SK-N-SH treated with all-trans-retinoic acid at 6 μM for 48 hours (cell line): Measurements from ENCODE around the gene GNPTAB.

ENCODE experiments used
- ATAC-seq: fragments of 200-7000 bp; cut with Tn5 transposase; 3 replicates; pipeline ENCODE4 v1.9.1; 2020; ENCODE audit warnings: mild to moderate bottlenecking, moderate library complexity
- ARNTL ChIP-seq: fragments of 450-650 bp; formaldehyde crosslinking; IDR thresholded peaks from 2 replicates; pipeline ENCODE4 v1.5.0; 2020; ENCODE audit warnings: low read depth, mild to moderate bottlenecking, moderate library complexity, borderline replicate concordance
- BACH2 ChIP-seq: fragments of 250-450 bp; sonication (Bioruptor Pico); IDR thresholded peaks from 2 replicates; pipeline ENCODE4 v1.9.0; 2021; ENCODE audit warnings: mild to moderate bottlenecking, borderline replicate concordance
- CREB5 ChIP-seq: fragments of 250-450 bp; sonication (Bioruptor Pico); IDR thresholded peaks from 2 replicates; pipeline ENCODE4 v1.5.1; 2020; ENCODE audit warnings: low read depth, mild to moderate bottlenecking, moderate library complexity
- CSDC2 ChIP-seq: fragments of 250-450 bp; sonication (Bioruptor Pico); IDR thresholded peaks from 2 replicates; pipeline ENCODE4 v1.5.0; 2020; ENCODE audit warnings: mild to moderate bottlenecking, moderate library complexity
- CSRNP3 ChIP-seq: fragments of 250-450 bp; sonication (Bioruptor Pico); IDR thresholded peaks from 2 replicates; pipeline ENCODE4 v1.5.1; 2021; ENCODE audit warnings: mild to moderate bottlenecking, moderate library complexity
- ESRRG ChIP-seq: fragments of 250-450 bp; sonication (Bioruptor Pico); IDR thresholded peaks from 2 replicates; pipeline ENCODE4 v1.6.1; 2021; ENCODE audit warnings: mild to moderate bottlenecking
- GLIS3 ChIP-seq: fragments of 250-450 bp; sonication (Bioruptor Pico); IDR thresholded peaks from 2 replicates; pipeline ENCODE4 v1.5.0; 2020; ENCODE audit warnings: mild to moderate bottlenecking, moderate library complexity
- ISL1 ChIP-seq: fragments of 250-450 bp; sonication (Bioruptor Pico); IDR thresholded peaks from 2 replicates; pipeline ENCODE4 v2.1.2; 2022; ENCODE audit warnings: mild to moderate bottlenecking, moderate library complexity
- OSR1 ChIP-seq: fragments of 250-450 bp; sonication (Bioruptor Pico); IDR thresholded peaks from 2 replicates; pipeline ENCODE4 v1.8.0; 2022; ENCODE audit warnings: moderate library complexity, mild to moderate bottlenecking, inconsistent platforms
- POU6F1 ChIP-seq: fragments of 250-450 bp; sonication (Bioruptor Pico); IDR thresholded peaks from 2 replicates; pipeline ENCODE4 v1.8.0; 2021; ENCODE audit warnings: low read depth, mild to moderate bottlenecking, moderate library complexity, borderline replicate concordance
- PPARA ChIP-seq: fragments of 250-450 bp; sonication (Bioruptor Pico); IDR thresholded peaks from 2 replicates; pipeline ENCODE4 v1.5.0; 2020; ENCODE audit warnings: mild to moderate bottlenecking, borderline replicate concordance
- RARB ChIP-seq: fragments of 250-450 bp; sonication (Bioruptor Pico); IDR thresholded peaks from 2 replicates; pipeline ENCODE4 v1.8.0; 2021; ENCODE audit warnings: mild to moderate bottlenecking, moderate library complexity
- SNAI2 ChIP-seq: fragments of 250-450 bp; sonication (Bioruptor Pico); IDR thresholded peaks from 2 replicates; pipeline ENCODE4 v1.5.0; 2020; ENCODE audit warnings: mild to moderate bottlenecking, moderate library complexity
- TOX ChIP-seq: fragments of 250-450 bp; sonication (Bioruptor Pico); IDR thresholded peaks from 2 replicates; pipeline ENCODE4 v1.8.0; 2021; ENCODE audit warnings: mild to moderate bottlenecking, moderate library complexity, borderline replicate concordance
- TSHZ2 ChIP-seq: fragments of 250-450 bp; sonication (Bioruptor Pico); IDR thresholded peaks from 2 replicates; pipeline ENCODE4 v1.5.0; 2020; ENCODE audit warnings: mild to moderate bottlenecking, moderate library complexity
- ZC3H10 ChIP-seq: fragments of 250-450 bp; sonication (Bioruptor Pico); IDR thresholded peaks from 2 replicates; pipeline ENCODE4 v1.5.1; 2021; ENCODE audit warnings: mild to moderate bottlenecking, moderate library complexity
- ZFP3 ChIP-seq: fragments of 250-450 bp; sonication (Bioruptor Pico); IDR thresholded peaks from 2 replicates; pipeline ENCODE4 v1.5.0; 2020; ENCODE audit warnings: mild to moderate bottlenecking, moderate library complexity
- ZFP30 ChIP-seq: fragments of 450-650 bp; formaldehyde crosslinking; IDR thresholded peaks from 2 replicates; pipeline ENCODE4 v1.5.0; 2022; ENCODE audit warnings: mild to moderate bottlenecking, moderate library complexity
- ZNF565 ChIP-seq: fragments of 450-650 bp; formaldehyde crosslinking; conservative IDR thresholded peaks from 2 replicates; pipeline ENCODE4 v1.5.0; 2020; ENCODE audit warnings: low read depth, mild to moderate bottlenecking, moderate library complexity
- ZNF70 ChIP-seq: fragments of 450-650 bp; formaldehyde crosslinking; IDR thresholded peaks from 2 replicates; pipeline ENCODE4 v1.5.0; 2020; ENCODE audit warnings: mild to moderate bottlenecking, moderate library complexity
- ZNF8 ChIP-seq: fragments of 450-650 bp; formaldehyde crosslinking; IDR thresholded peaks from 2 replicates; pipeline ENCODE4 v1.5.0; 2020; ENCODE audit warnings: mild to moderate bottlenecking, moderate library complexity

GNPTAB gene

GRCh38 chr12:101830367-101831325 is at the start of gene GNPTAB:
TSS of gene GNPTAB (minus strand) at chr12:101830959. CDS start at chr12:101830675, 284 bp downstream.
- no peak for TF ChIP-seq TOX (CRISPR knock-in tag)
- TF ChIP-seq SNAI2: no peak
- TF ChIP-seq ARNTL: no peak
- peak; percentile 94 for ATAC-seq

- TF ChIP-seq CSDC2 (CRISPR knock-in tag): no peak
- TF ChIP-seq ZFP30 (CRISPR knock-in tag): no peak
- no peak for TF ChIP-seq ZNF70 (CRISPR knock-in tag)
- TF ChIP-seq TSHZ2 (CRISPR knock-in tag): no peak
- no peak for TF ChIP-seq ZNF565 (CRISPR knock-in tag)
- TF ChIP-seq RARB (CRISPR knock-in tag): no peak
- no peak for TF ChIP-seq CREB5 (CRISPR knock-in tag)
- no peak for TF ChIP-seq PPARA (CRISPR knock-in tag)
- TF ChIP-seq ESRRG (CRISPR knock-in tag): no peak
- no peak for TF ChIP-seq ZC3H10 (CRISPR knock-in tag)
- no peak for TF ChIP-seq OSR1 (CRISPR knock-in tag)
- TF ChIP-seq TOX (CRISPR knock-in tag): no peak
- no peak for TF ChIP-seq GLIS3 (CRISPR knock-in tag)
- no peak for TF ChIP-seq POU6F1 (CRISPR knock-in tag)
- no peak for TF ChIP-seq ISL1 (CRISPR knock-in tag)
- no peak for TF ChIP-seq ARNTL
- no peak for TF ChIP-seq ZFP3 (CRISPR knock-in tag)
- TF ChIP-seq, all 23 proteins: peak for 0
- ATAC-seq: no peak
Observed at GRCh38 chr12:101878243-101878821, 47.6 kb upstream of the GNPTAB start.

GRCh38 chr12:101877806-101878242 is 47.1 kb upstream of the GNPTAB start:
- TF ChIP-seq TSHZ2 (CRISPR knock-in tag) (no peak), ZNF8 (CRISPR knock-in tag) (no peak), ZNF70 (CRISPR knock-in tag) (no peak), POU6F1 (CRISPR knock-in tag) (no peak), SNAI2 (no peak), ESRRG (CRISPR knock-in tag) (no peak), BACH2 (CRISPR knock-in tag) (no peak), TOX (CRISPR knock-in tag) (no peak), PPARA (CRISPR knock-in tag) (no peak), OSR1 (CRISPR knock-in tag) (no peak), CSDC2 (CRISPR knock-in tag) (no peak), ZFP3 (CRISPR knock-in tag) (no peak), CSRNP3 (no peak), ZFP30 (CRISPR knock-in tag) (no peak), CREB5 (CRISPR knock-in tag) (no peak), ARNTL (no peak), ZNF565 (CRISPR knock-in tag) (no peak)
- TF ChIP-seq, all 23 proteins: peak for 0
- ATAC-seq: peak; percentile 48
